ENCODE measurements around the gene NTMT2.

The NTMT2 gene

DNA sequence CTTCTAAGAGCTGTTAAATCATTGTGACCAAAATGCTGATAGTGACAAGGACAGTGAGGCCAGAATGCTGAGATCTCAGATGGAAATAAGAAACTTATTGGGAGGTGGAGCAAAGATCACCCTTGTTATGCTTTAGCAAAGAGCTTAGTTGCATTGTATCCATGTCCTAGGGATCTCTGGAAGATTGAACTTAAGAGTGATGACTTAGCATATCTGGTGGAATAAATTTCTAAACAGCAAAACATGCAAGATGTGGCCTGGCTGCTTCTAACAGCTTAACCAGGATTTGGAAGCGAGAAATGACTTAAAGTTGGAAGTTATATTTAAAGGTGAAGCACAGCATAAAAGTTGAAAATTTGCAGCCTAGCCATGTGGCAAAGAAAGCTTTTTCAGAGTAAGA is 7.7 kb downstream of the NTMT2 start:
- no peak overlapping the region for H3K4me3 ChIP-seq (ENCODE audit: low read depth, low read length)
- TF ChIP-seq, protein P1, sequence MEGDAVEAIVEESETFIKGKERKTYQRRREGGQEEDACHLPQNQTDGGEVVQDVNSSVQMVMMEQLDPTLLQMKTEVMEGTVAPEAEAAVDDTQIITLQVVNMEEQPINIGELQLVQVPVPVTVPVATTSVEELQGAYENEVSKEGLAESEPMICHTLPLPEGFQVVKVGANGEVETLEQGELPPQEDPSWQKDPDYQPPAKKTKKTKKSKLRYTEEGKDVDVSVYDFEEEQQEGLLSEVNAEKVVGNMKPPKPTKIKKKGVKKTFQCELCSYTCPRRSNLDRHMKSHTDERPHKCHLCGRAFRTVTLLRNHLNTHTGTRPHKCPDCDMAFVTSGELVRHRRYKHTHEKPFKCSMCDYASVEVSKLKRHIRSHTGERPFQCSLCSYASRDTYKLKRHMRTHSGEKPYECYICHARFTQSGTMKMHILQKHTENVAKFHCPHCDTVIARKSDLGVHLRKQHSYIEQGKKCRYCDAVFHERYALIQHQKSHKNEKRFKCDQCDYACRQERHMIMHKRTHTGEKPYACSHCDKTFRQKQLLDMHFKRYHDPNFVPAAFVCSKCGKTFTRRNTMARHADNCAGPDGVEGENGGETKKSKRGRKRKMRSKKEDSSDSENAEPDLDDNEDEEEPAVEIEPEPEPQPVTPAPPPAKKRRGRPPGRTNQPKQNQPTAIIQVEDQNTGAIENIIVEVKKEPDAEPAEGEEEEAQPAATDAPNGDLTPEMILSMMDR (conservative IDR thresholded peaks at IDR 0.05; ENCODE audit: low read depth, low read length): no peak
- no peak for DNase-seq (ENCODE audit: low read depth)

DNA sequence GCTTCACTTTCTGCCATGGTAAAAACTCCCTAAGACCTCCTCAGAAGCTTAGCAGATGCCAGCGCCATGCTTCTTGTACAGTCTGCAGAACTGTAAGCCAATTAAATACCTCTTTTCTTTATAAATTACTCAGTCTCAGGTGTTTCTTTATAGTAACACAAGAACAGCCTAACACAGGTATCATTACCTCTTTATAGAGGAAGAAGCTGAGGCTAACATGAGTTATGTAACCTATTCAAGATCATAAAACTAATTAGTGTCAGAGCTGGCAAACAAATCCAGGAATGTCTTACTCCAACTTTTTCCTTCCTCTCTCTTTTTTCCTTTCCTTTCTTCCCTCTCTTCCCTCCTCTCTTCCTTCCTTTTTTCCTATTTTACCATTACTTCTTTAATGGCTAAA is 9.3 kb downstream of the NTMT2 start:
- no peak overlapping the region for H3K4me3 ChIP-seq (ENCODE audit: low read depth, low read length)
- DNase-seq (ENCODE audit: low read depth): no peak
- TF ChIP-seq, protein P1 (conservative IDR thresholded peaks at IDR 0.05; ENCODE audit: low read depth, low read length): no peak

DNA sequence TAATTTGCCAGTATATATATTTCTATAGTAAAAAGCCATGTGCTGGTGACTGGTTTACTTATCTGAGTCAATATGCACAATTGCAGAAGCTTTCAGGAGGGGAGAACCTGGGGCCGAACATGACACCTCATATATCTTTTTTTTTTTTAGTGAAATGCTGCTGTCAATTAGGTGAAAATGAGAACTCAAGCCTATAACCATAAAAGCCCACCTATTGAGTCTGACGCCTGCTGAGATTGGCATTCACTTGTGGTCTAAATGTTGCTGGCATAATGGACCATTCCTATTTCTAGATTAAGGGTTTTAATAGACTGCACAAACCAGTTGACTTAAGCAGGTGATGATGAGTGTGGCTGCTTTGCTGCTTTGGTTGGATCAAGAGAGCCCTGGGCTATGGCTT is 10.8 kb downstream of the NTMT2 start:
- no peak for DNase-seq (ENCODE audit: low read depth)
- TF ChIP-seq, protein P1 (conservative IDR thresholded peaks at IDR 0.05; ENCODE audit: low read depth, low read length): no peak
- H3K4me3 ChIP-seq (ENCODE audit: low read depth, low read length): no peak overlapping the region

DNA sequence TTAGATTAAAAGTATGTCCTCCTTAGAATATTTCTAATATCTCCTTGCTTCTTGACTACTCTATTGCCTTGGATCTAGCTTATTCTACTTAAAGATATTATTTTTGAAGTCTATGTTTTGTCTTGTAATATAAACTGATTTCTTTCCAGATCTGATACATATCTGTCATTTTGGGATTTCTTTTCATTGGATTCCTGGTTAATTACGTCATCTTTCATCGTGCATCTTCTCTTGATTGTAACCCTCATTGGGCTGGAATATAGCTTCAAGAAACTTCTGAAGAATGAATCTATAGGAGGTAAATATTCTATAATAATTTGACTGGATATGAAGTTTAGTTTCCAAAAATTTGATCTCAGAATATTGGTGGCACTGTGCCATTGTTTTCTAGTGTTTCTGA is 12.1 kb downstream of the NTMT2 start:
- no peak for DNase-seq (ENCODE audit: low read depth)
- TF ChIP-seq, protein P1 (conservative IDR thresholded peaks at IDR 0.05; ENCODE audit: low read depth, low read length): no peak

DNA sequence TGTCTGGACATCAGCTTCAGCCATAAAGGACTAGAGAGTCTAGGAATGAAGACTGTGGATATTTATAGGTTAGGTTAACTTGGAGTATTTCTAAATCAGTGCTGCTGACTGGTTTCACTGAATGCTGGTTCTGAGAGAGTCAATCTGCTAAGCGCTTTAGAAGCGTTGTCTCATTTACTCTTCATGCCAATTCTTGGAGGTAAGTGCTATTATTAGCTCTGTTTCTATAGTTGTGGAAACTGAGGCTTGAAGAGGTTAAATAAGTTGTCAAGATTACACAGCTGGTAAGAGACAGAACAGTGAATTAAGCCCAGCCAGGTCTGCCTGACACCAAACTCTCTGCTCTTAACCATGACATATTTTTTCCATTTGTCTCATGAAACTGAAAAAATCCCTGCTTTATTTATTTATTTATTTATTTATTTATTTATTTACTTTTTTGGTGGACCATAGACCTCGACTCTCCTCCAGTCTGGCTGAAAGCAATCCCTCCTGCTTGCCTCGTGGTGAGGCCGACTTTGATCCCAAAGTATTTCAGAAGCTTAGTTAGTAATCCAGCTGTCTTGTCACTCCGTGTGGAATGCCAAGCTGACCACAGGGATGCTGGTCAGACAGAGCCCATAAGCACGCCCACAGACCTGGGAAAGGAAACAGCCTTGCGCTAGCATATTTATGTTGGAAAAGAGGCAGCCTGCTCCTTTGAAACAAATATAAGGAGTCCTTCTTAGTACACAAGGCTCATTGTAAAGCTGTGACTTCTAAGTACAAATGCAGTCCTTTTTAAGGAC is 16.9 kb downstream of the NTMT2 start:
- H3K4me3 ChIP-seq (ENCODE audit: low read depth, low read length): no peak overlapping the region
- peak; percentile 92 for DNase-seq (ENCODE audit: low read depth)

More for the DNA sequence above, 12.1 kb downstream of the NTMT2 start:
- H3K4me3 ChIP-seq (ENCODE audit: low read depth, low read length): no peak overlapping the region

DNA sequence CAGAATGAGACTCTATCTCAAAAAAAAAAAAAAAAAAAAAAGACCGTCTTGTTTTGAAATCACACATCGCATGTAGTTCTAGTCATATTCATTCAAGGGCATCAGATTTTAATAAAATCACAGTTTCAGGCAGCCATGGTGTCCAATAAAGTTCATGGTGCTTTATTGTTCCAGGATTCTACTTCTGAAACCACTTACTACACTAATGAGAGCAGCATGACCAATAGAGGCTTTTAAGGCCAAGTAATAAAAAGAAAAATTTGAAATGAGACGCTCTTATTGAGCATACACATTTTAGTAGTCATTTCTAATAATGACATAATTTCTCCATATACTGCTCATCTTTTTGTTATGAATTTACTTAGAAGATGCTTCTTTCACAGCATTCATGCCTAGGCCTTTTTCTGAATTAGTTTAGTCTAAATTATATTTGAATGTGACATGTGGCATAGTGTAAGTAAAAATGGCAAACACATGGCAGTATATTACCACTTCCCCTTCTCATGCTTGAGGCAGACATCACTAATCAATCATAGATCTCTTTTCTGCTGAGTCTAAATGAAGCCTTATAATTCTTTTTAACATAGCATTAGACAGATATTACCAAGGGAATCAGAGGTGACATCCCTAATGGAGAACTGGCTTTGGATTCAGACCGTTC is 18.5 kb downstream of the NTMT2 start:
- no peak for DNase-seq (ENCODE audit: low read depth)
- TF ChIP-seq, protein P1 (conservative IDR thresholded peaks at IDR 0.05; ENCODE audit: low read depth, low read length): no peak
- no peak overlapping the region for H3K4me3 ChIP-seq (ENCODE audit: low read depth, low read length)

More for the DNA sequence above, 16.9 kb downstream of the NTMT2 start:
- TF ChIP-seq, protein P1 (conservative IDR thresholded peaks at IDR 0.05; ENCODE audit: low read depth, low read length): no peak

Data from choroid plexus epithelial cell (primary cell).